H9 (cell line): ENCODE results near the gene SORCS2. TPM values are rescaled to one million over a fixed set of nuclear protein-coding genes. Genes with fewer than 3 reads are reported as not detected.

ENCODE experiments used
- DNase-seq: peaks from one replicate; pipeline ENCODE4 v3.0.0-alpha.2; 2017
- H2AFZ ChIP-seq: one replicate; pipeline ENCODE4 v1.6.1; 2013; ENCODE audit warnings: mild to moderate bottlenecking, low read length, control low read depth, moderate library complexity
- H2AK5ac ChIP-seq: 2 replicates; pipeline ENCODE4 v1.6.1; 2013; ENCODE audit warnings: low read length, control low read depth, mixed read lengths; ENCODE audit not compliant: insufficient read length
- H2BK120ac ChIP-seq: one replicate; pipeline ENCODE4 v1.6.1; 2013; ENCODE audit warnings: low read depth, mild to moderate bottlenecking, low read length, control low read depth, inconsistent platforms; ENCODE audit not compliant: poor library complexity, severe bottlenecking
- H2BK12ac ChIP-seq: 2 replicates; pipeline ENCODE4 v1.6.1; 2013; ENCODE audit warnings: low read length, control low read depth, mixed read lengths, low read depth; ENCODE audit not compliant: insufficient read length
- H2BK15ac ChIP-seq: 2 replicates; pipeline ENCODE4 v1.6.1; 2013; ENCODE audit warnings: low read depth, low read length, control low read depth
- H2BK20ac ChIP-seq: one replicate; pipeline ENCODE4 v1.6.1; 2013; ENCODE audit warnings: low read depth, mild to moderate bottlenecking, low read length, control low read depth, inconsistent platforms; ENCODE audit not compliant: poor library complexity, severe bottlenecking
- H2BK5ac ChIP-seq: 2 replicates; pipeline ENCODE4 v1.6.1; 2013; ENCODE audit warnings: low read length, control low read depth, mixed read lengths; ENCODE audit not compliant: insufficient read length
- H3K14ac ChIP-seq: 2 replicates; pipeline ENCODE4 v1.6.1; 2013; ENCODE audit warnings: low read length, control low read depth; ENCODE audit not compliant: insufficient read depth
- H3K18ac ChIP-seq: 2 replicates; pipeline ENCODE4 v1.6.1; 2013; ENCODE audit warnings: low read depth, mild to moderate bottlenecking, mixed read lengths, low read length, control low read depth; ENCODE audit not compliant: insufficient read length
- H3K23ac ChIP-seq: 2 replicates; pipeline ENCODE4 v1.6.1; 2013; ENCODE audit warnings: low read length, control low read depth, mixed read lengths, low read depth; ENCODE audit not compliant: insufficient read length
- H3K23me2 ChIP-seq: 2 replicates; pipeline ENCODE4 v1.6.1; 2013; ENCODE audit warnings: low read depth, mild to moderate bottlenecking, mixed read lengths, low read length, control low read depth; ENCODE audit not compliant: insufficient read length, poor library complexity, severe bottlenecking
- H3K27ac ChIP-seq: 2 replicates; pipeline ENCODE4 v1.5.1; 2013; ENCODE audit warnings: low read length, control low read depth, mixed read lengths, low read depth; ENCODE audit not compliant: insufficient read length
- H3K27me3 ChIP-seq: 2 replicates; pipeline ENCODE4 v1.6.1; 2013; ENCODE audit warnings: low read length, control low read depth, inconsistent platforms; ENCODE audit not compliant: insufficient read depth
- H3K4ac ChIP-seq: 2 replicates; pipeline ENCODE4 v1.6.1; 2013; ENCODE audit warnings: low read depth, mild to moderate bottlenecking, control low read depth, inconsistent platforms, low read length, moderate library complexity
- H3K4me1 ChIP-seq: 2 replicates; pipeline ENCODE4 v1.6.1; 2013; ENCODE audit warnings: low read length, control low read depth, inconsistent platforms; ENCODE audit not compliant: insufficient read depth
- H3K4me2 ChIP-seq: 2 replicates; pipeline ENCODE4 v1.6.1; 2013; ENCODE audit warnings: low read length, control low read depth, mixed read lengths; ENCODE audit not compliant: insufficient read length, insufficient read depth
- H3K56ac ChIP-seq: 2 replicates; pipeline ENCODE4 v1.6.1; 2013; ENCODE audit warnings: low read depth, mild to moderate bottlenecking, mixed read lengths, low read length, control low read depth; ENCODE audit not compliant: insufficient read length
- H3K79me1 ChIP-seq: 2 replicates; pipeline ENCODE4 v1.6.1; 2013; ENCODE audit warnings: low read depth, mild to moderate bottlenecking, moderate library complexity, low read length, control low read depth, inconsistent platforms; ENCODE audit not compliant: insufficient read depth, poor library complexity, severe bottlenecking
- H3K79me2 ChIP-seq: 2 replicates; pipeline ENCODE4 v1.6.1; 2013; ENCODE audit warnings: low read length, control low read depth, inconsistent platforms; ENCODE audit not compliant: insufficient read depth
- H3K9ac ChIP-seq: 2 replicates; pipeline ENCODE4 v1.6.1; 2013; ENCODE audit warnings: low read length, control low read depth, mixed read lengths; ENCODE audit not compliant: insufficient read length; ENCODE audit errors: extremely low read depth
- H3K9me3 ChIP-seq: one replicate; pipeline ENCODE4 v1.6.1; 2013; ENCODE audit warnings: low read depth, low read length, inconsistent platforms; ENCODE audit not compliant: control insufficient read depth
- H3T11ph ChIP-seq: one replicate; pipeline ENCODE4 v1.6.1; 2013; ENCODE audit warnings: mild to moderate bottlenecking, low read length, control low read depth, inconsistent platforms
- H4K20me1 ChIP-seq: one replicate; pipeline ENCODE4 v1.6.1; 2013; ENCODE audit not compliant: control insufficient read depth, insufficient read length, insufficient read depth
- H4K5ac ChIP-seq: 2 replicates; pipeline ENCODE4 v1.6.1; 2013; ENCODE audit warnings: low read depth, mild to moderate bottlenecking, mixed read lengths, low read length, control low read depth; ENCODE audit not compliant: insufficient read length
- H4K8ac ChIP-seq: replicated peaks from 2 replicates; pipeline ENCODE4 v1.6.1; 2013; ENCODE audit warnings: low read length, control low read depth, mixed read lengths, low read depth; ENCODE audit not compliant: insufficient read length
- H4K91ac ChIP-seq: 2 replicates; pipeline ENCODE4 v1.6.1; 2013; ENCODE audit warnings: low read depth, mild to moderate bottlenecking, moderate library complexity, mixed read lengths, low read length, control low read depth; ENCODE audit not compliant: insufficient read length
- H3K27ac Mint-ChIP-seq, 3 experiments: 2 replicates in 2 of 3; 3 replicates in 1 of 3; pipeline ENCODE4 v1.8.0; 2020 to 2021; ENCODE audit warnings: mixed read lengths in 3 of 3, mild to moderate bottlenecking in 1 of 3, moderate library complexity in 1 of 3
- H3K27me3 Mint-ChIP-seq: 2 replicates; pipeline ENCODE4 v1.8.0; 2021; ENCODE audit warnings: low read depth, mild to moderate bottlenecking, moderate library complexity, mixed read lengths
- H3K36me3 Mint-ChIP-seq, 3 experiments: 2 replicates in 2 of 3; 3 replicates in 1 of 3; pipeline ENCODE4 v1.8.0; 2020 to 2021; ENCODE audit warnings: low read depth in 3 of 3, mixed read lengths in 3 of 3; ENCODE audit not compliant: insufficient read depth in 1 of 3
- H3K4me1 Mint-ChIP-seq, 2 experiments: 2 replicates each; pipeline ENCODE4 v1.8.0; 2020; ENCODE audit warnings: mixed read lengths in 2 of 2
- H3K4me3 Mint-ChIP-seq, 2 experiments: 2 replicates in 1 of 2; 3 replicates in 1 of 2; pipeline ENCODE4 v1.8.0; 2020 to 2021; ENCODE audit warnings: mild to moderate bottlenecking in 2 of 2, mixed read lengths in 2 of 2, moderate library complexity in 1 of 2
- H3K9me3 Mint-ChIP-seq, 2 experiments: 2 replicates in 1 of 2; 3 replicates in 1 of 2; pipeline ENCODE4 v1.8.0; 2020; ENCODE audit warnings: mild to moderate bottlenecking in 2 of 2, mixed read lengths in 2 of 2, moderate library complexity in 1 of 2
- CTCF ChIP-seq: fragments of 200-600 bp; sonication (generic); conservative IDR thresholded peaks from 3 replicates; pipeline ENCODE4 v1.8.0; 2021; ENCODE audit warnings: antibody characterized with exemption, mild to moderate bottlenecking
- WGBS: extraction: QIAGEN DNeasy Blood & Tissue Kit; methylation state at CpG from one replicate; pipeline ENCODE4 v1.1.7; 2013; ENCODE audit warnings: missing lambda C conversion rate, low lambda C conversion rate, mixed read lengths; ENCODE audit not compliant: insufficient read length; ENCODE audit errors: extremely low coverage; 5-methylcytosine and 5-hydroxymethylcytosine counted together
- total RNA-seq: library from RNA; stranded (reverse); gene quantifications from 2 replicates; pipeline ENCODE4 v1.2.1, GENCODE V29; 2021

The SORCS2 gene
- total RNA-seq, 1 experiment from 2014 or later, result 0.57 TPM

GRCh38 chr4:7254736-7255487, 62.6 kb downstream of the SORCS2 start:
- H3K4me2 ChIP-seq, result no peak overlapping the region
- Mint-ChIP-seq H3K9me3 (no peaks in the 10 kb centered on the region; a peak in 1 of 5 replicates), H3K4me1 (peaks cover 0 to 14% of the 10 kb centered on the region in 2 experiments; a peak in 1 of 4 replicates), H3K4me3 (no peak overlapping the region), H3K36me3 (no peaks in the 10 kb centered on the region; a peak in 2 of 7 replicates), H3K27ac (peak overlapping the region in 2 of 3 experiments; percentile 51 to 81; a peak in 2 of 7 replicates), H3K27me3 (no peaks in the 10 kb centered on the region; the same call in none of the 2 replicates)
- H3K4me1 ChIP-seq, result no peaks in the 10 kb centered on the region
- H2BK15ac ChIP-seq, result no peak overlapping the region
- no peak overlapping the region for H3K56ac ChIP-seq
- H3T11ph ChIP-seq, result no peak overlapping the region
- no peaks in the 10 kb centered on the region for H3K79me1 ChIP-seq
- no peak overlapping the region for H3K18ac ChIP-seq
- WGBS, result no CpG with 5 or more reads among the region's 17 CpGs
- no peak overlapping the region for H3K27ac ChIP-seq
- H2BK12ac ChIP-seq, result no peak overlapping the region
- H3K23me2 ChIP-seq, result peaks cover 2% of the 10 kb centered on the region
- H4K8ac ChIP-seq, result no peak overlapping the region
- no peak for TF ChIP-seq CTCF
- no peaks in the 10 kb centered on the region for H3K27me3 ChIP-seq
- no peak overlapping the region for H2BK120ac ChIP-seq
- no peak overlapping the region for H4K91ac ChIP-seq
- H2AFZ ChIP-seq, result no peak overlapping the region
- no peak overlapping the region for H3K9ac ChIP-seq
- no peak overlapping the region for H3K4ac ChIP-seq
- no peak overlapping the region for H2AK5ac ChIP-seq
- no peak overlapping the region for H3K23ac ChIP-seq
- no peaks in the 10 kb centered on the region for H3K79me2 ChIP-seq
- H2BK5ac ChIP-seq, result no peak overlapping the region
- no peaks in the 10 kb centered on the region for H3K9me3 ChIP-seq
- no peak overlapping the region for H2BK20ac ChIP-seq
- H3K14ac ChIP-seq, result 0 out of 2 replicates have a peak overlapping the region, but pooled peaks have one; percentile 13
- H4K5ac ChIP-seq, result no peak overlapping the region
- no peak for DNase-seq
- H4K20me1 ChIP-seq, result no peaks in the 10 kb centered on the region
